ENCODE results near the gene ILKAP.

ILKAP gene

GRCh38 chr2:238203094-238203972 is at the start of gene ILKAP:
Gene ILKAP (minus strand): TSS chr2:238203695. CDS start chr2:238203553, 142 bp downstream.
- DNase-seq (ENCODE audit: low spot score): peak; percentile 86

GRCh38 chr2:238252766-238253630 is 49.5 kb upstream of the ILKAP start:
- no peak for DNase-seq (ENCODE audit: low spot score)

GRCh38 chr2:238251986-238252385 is 48.5 kb upstream of the ILKAP start:
- no peak for DNase-seq (ENCODE audit: low spot score)

- DNase-seq (ENCODE audit: low spot score): no peak
These were observed 47.8 kb upstream of the ILKAP start for GRCh38 chr2:238251331-238251730.

- DNase-seq (ENCODE audit: low spot score): no peak
These were observed 47.4 kb upstream of the ILKAP start for GRCh38 chr2:238250896-238251295.

GRCh38 chr2:238247841-238248453 is 44.5 kb upstream of the ILKAP start:
- DNase-seq (ENCODE audit: low spot score): no peak

- no peak for DNase-seq (ENCODE audit: low spot score)
These were observed 43.7 kb upstream of the ILKAP start for GRCh38 chr2:238247002-238247822.

GRCh38 chr2:238244151-238244550 is 40.7 kb upstream of the ILKAP start:
- no peak for DNase-seq (ENCODE audit: low spot score)

- DNase-seq (ENCODE audit: low spot score): no peak
These were observed 40.1 kb upstream of the ILKAP start for GRCh38 chr2:238243496-238244076.

GRCh38 chr2:238242731-238243495 is 39.4 kb upstream of the ILKAP start:
- no peak for DNase-seq (ENCODE audit: low spot score)

- DNase-seq (ENCODE audit: low spot score): no peak
These were observed 38.5 kb upstream of the ILKAP start for GRCh38 chr2:238241970-238242369.

GRCh38 chr2:238240757-238241711 is 37.5 kb upstream of the ILKAP start:
- no peak for DNase-seq (ENCODE audit: low spot score)

GRCh38 chr2:238239863-238240756 is 36.6 kb upstream of the ILKAP start, which contains the start of gene HES6:
Gene HES6 (minus strand): TSS chr2:238240038. CDS start chr2:238239905, 133 bp downstream.
- DNase-seq (ENCODE audit: low spot score): peak; percentile 87

- DNase-seq (ENCODE audit: low spot score): no peak
These were observed 36.0 kb upstream of the ILKAP start for GRCh38 chr2:238239543-238239862.

GRCh38 chr2:238238766-238239542 is 35.5 kb upstream of the ILKAP start:
- DNase-seq (ENCODE audit: low spot score): peak; percentile 12

- no peak for DNase-seq (ENCODE audit: low spot score)
These were observed 34.8 kb upstream of the ILKAP start for GRCh38 chr2:238238311-238238765.

GRCh38 chr2:238237431-238238135 is 34.1 kb upstream of the ILKAP start:
- no peak for DNase-seq (ENCODE audit: low spot score)

Data from kidney capillary endothelial cell (primary cell).